Measurements from ENCODE around the gene CCT7. TPM values are rescaled to one million over a fixed set of nuclear protein-coding genes. Genes with fewer than 3 reads are reported as not detected.

CCT7 gene
- total and polyA plus RNA-seq, 10 of the 15 experiments (the other 5 are each of a cell fraction or from before 2014, with no cell fraction given): 206 to 598 (median 486) TPM

DNA sequence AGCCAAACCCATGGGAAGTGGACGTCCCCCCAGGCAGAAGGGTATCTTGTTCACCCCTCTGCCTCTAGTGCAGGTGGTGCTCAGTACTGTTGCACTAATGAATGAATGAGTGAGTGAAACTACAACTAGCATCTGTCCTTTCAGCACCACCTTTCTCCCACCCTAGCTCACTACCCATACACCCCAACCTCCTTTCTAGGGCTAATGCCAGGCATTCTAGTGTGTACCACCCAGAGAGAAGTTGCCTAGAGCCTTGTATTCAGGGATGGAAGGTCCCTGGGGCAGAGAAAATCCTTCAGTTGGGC is 22.5 kb downstream of the CCT7 start:
- RAD21 ChIA-PET (ENCODE audit: unreplicated experiment): no interaction called here
- Histone ChIP-seq H3K4me1 (ENCODE audit: control insufficient read depth, insufficient read depth, low read length) (no peaks in the 10 kb centered on the region), H3K4me3 (no peak overlapping the region), H3K9me3 (replicated peaks; ENCODE audit: control insufficient read depth, insufficient read depth, low read length) (no peaks in the 10 kb centered on the region), H3K27me3 (replicated peaks in 1 of 2; ENCODE audit: control insufficient read depth in 2 of 2, insufficient read depth in 2 of 2, low read length in 1 of 2) (no peaks in the 10 kb centered on the region), H3K9ac (ENCODE audit: control insufficient read depth, insufficient read depth, low read length) (no peak overlapping the region), H3K36me3 (ENCODE audit: control insufficient read depth in 2 of 2, insufficient read depth in 2 of 2, low read length in 1 of 2) (peaks cover 18 to 28% of the 10 kb centered on the region in 2 experiments), H3K4me2 (ENCODE audit: control insufficient read depth, insufficient read depth) (no peak overlapping the region), H4K20me1 (ENCODE audit: control insufficient read depth, insufficient read depth) (no peaks in the 10 kb centered on the region), H3K27ac (ENCODE audit: control insufficient read depth, insufficient read depth) (no peak overlapping the region), H3K79me2 (ENCODE audit: control insufficient read depth, insufficient read depth, low read length) (no peaks in the 10 kb centered on the region), H2AFZ (ENCODE audit: control insufficient read depth, low read depth, low read length) (no peak overlapping the region)
- DNase-seq (ENCODE audit: low read depth, low spot score) (no peak), FAIRE-seq (no peak), ATAC-seq (no peak; the same call in 2 of the 3 replicates)
- no TSS peak for BruUV-seq (replicated peaks)
- CTCF ChIA-PET: no interaction called here
- intact Hi-C loops (cut with micrococcal nuclease; ENCODE audit: unreplicated experiment): loop anchor here (2.0 kb wide), 1 partner anchor 34 kb away; no protein-coding TSS in a partner anchor
- POLR2A ChIA-PET: interaction anchor here (0.6 kb wide), 1 partner anchor 653 kb away, joined by 3 read pairs; no protein-coding TSS in a partner anchor
- 0% methylated on average over 1 of the region's 1 CpG for WGBS (ENCODE audit: insufficient coverage, insufficient replicate concordance, low lambda C conversion rate, missing lambda C conversion rate)
- in situ Hi-C loops (cut with MboI): no loop called here
- TF ChIP-seq, protein P1, sequence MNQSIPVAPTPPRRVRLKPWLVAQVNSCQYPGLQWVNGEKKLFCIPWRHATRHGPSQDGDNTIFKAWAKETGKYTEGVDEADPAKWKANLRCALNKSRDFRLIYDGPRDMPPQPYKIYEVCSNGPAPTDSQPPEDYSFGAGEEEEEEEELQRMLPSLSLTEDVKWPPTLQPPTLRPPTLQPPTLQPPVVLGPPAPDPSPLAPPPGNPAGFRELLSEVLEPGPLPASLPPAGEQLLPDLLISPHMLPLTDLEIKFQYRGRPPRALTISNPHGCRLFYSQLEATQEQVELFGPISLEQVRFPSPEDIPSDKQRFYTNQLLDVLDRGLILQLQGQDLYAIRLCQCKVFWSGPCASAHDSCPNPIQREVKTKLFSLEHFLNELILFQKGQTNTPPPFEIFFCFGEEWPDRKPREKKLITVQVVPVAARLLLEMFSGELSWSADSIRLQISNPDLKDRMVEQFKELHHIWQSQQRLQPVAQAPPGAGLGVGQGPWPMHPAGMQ (IDR thresholded peaks at IDR 0.05; ENCODE audit: borderline replicate concordance): no peak
- 0 out of 2 replicates have a peak, but pooled peaks have one; percentile 34 for TF ChIP-seq PML (IDR thresholded peaks at IDR 0.05; ENCODE audit: low read length)
- TF ChIP-seq, protein P2, sequence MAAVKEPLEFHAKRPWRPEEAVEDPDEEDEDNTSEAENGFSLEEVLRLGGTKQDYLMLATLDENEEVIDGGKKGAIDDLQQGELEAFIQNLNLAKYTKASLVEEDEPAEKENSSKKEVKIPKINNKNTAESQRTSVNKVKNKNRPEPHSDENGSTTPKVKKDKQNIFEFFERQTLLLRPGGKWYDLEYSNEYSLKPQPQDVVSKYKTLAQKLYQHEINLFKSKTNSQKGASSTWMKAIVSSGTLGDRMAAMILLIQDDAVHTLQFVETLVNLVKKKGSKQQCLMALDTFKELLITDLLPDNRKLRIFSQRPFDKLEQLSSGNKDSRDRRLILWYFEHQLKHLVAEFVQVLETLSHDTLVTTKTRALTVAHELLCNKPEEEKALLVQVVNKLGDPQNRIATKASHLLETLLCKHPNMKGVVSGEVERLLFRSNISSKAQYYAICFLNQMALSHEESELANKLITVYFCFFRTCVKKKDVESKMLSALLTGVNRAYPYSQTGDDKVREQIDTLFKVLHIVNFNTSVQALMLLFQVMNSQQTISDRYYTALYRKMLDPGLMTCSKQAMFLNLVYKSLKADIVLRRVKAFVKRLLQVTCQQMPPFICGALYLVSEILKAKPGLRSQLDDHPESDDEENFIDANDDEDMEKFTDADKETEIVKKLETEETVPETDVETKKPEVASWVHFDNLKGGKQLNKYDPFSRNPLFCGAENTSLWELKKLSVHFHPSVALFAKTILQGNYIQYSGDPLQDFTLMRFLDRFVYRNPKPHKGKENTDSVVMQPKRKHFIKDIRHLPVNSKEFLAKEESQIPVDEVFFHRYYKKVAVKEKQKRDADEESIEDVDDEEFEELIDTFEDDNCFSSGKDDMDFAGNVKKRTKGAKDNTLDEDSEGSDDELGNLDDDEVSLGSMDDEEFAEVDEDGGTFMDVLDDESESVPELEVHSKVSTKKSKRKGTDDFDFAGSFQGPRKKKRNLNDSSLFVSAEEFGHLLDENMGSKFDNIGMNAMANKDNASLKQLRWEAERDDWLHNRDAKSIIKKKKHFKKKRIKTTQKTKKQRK (IDR thresholded peaks at IDR 0.05; ENCODE audit: low read depth, low read length): no peak
- SMC1A ChIA-PET (ENCODE audit: uncharacterized antibody, unreplicated experiment): no interaction called here
